ENCODE data around the gene C14orf132. TPM values are rescaled to one million over a fixed set of nuclear protein-coding genes. Genes with fewer than 3 reads are reported as not detected.

C14orf132 gene
- total RNA-seq, 1 experiment from 2014 or later, result 1.3 TPM

- H3K27me3 Mint-ChIP-seq (ENCODE audit: unreplicated experiment), result no peaks in the 10 kb centered on the region
- DNase-seq, result no peak
- H3K27ac Mint-ChIP-seq (ENCODE audit: unreplicated experiment), result no peak overlapping the region
- intact Hi-C loops (cut with micrococcal nuclease; ENCODE audit: unreplicated experiment), result no loop called here
- BruUV-seq (replicated peaks), result no TSS peak
- H3K9me3 Mint-ChIP-seq (ENCODE audit: low read depth, unreplicated experiment), result peaks cover 3% of the 10 kb centered on the region
- CTCF ChIA-PET, result no interaction called here
- H3K36me3 Mint-ChIP-seq (ENCODE audit: insufficient read depth, unreplicated experiment), result no peaks in the 10 kb centered on the region
- no peak for TF ChIP-seq CTCF (IDR thresholded peaks at IDR 0.05; ENCODE audit: unreplicated experiment)
- H3K4me3 Mint-ChIP-seq (ENCODE audit: low read depth, unreplicated experiment), result no peak overlapping the region
- H3K4me1 Mint-ChIP-seq (ENCODE audit: low read depth, unreplicated experiment), result peaks cover 6% of the 10 kb centered on the region
Measured at GRCh38 chr14:96121660-96122395, 82.7 kb downstream of the C14orf132 start.

DNA sequence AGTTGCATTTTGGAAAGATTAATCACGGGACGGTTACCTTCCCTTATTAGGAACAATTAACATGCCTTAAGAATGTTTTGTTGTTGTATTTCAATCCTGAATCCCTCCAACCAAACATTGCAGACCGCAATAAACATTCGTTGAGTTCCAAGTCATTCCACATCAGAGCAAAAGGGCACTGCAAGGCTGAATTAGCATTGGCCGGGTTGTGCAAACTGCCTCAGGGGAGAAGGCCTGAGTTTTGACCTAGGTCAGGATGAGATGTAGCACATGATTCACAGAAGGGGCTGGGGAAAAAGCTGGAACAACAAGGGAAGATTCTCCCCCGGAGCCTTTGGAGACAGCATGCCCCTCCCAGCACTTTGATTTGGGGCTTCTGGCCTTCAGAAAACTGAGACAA, 83.3 kb downstream of the C14orf132 start:
- no peaks in the 10 kb centered on the region for H3K9me3 Mint-ChIP-seq (ENCODE audit: low read depth, unreplicated experiment)
- no peaks in the 10 kb centered on the region for H3K4me1 Mint-ChIP-seq (ENCODE audit: low read depth, unreplicated experiment)
- no peaks in the 10 kb centered on the region for H3K36me3 Mint-ChIP-seq (ENCODE audit: insufficient read depth, unreplicated experiment)
- BruUV-seq (replicated peaks), result no TSS peak
- DNase-seq, result no peak
- CTCF ChIA-PET, result no interaction called here
- intact Hi-C loops (cut with micrococcal nuclease; ENCODE audit: unreplicated experiment), result no loop called here
- no peaks in the 10 kb centered on the region for H3K27me3 Mint-ChIP-seq (ENCODE audit: unreplicated experiment)
- no peak overlapping the region for H3K27ac Mint-ChIP-seq (ENCODE audit: unreplicated experiment)
- TF ChIP-seq CTCF (IDR thresholded peaks at IDR 0.05; ENCODE audit: unreplicated experiment), result no peak
- H3K4me3 Mint-ChIP-seq (ENCODE audit: low read depth, unreplicated experiment), result no peak overlapping the region

DNA sequence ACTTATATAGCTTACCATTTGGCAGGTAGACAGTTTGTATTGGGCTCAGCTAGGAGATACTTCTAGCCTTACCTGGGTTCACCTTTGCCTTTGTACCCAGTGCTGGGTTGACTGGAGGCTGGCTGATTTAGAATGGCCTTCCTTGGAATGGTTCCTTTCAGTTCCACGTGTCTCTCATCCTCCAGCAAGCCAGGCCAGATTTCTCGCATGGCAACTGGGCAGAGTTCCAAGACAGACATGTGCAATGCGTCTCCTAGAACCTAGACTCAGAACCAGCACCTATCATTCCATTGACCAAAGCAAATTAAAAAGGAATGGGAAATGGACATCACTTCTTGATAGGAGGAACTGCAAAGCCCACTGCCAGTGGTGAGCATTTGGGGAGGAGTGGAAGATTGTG, 86.4 kb downstream of the C14orf132 start:
- Mint-ChIP-seq H3K27me3 (ENCODE audit: unreplicated experiment) (no peaks in the 10 kb centered on the region), H3K9me3 (ENCODE audit: low read depth, unreplicated experiment) (no peaks in the 10 kb centered on the region), H3K4me1 (ENCODE audit: low read depth, unreplicated experiment) (no peaks in the 10 kb centered on the region), H3K4me3 (ENCODE audit: low read depth, unreplicated experiment) (no peak overlapping the region), H3K36me3 (ENCODE audit: insufficient read depth, unreplicated experiment) (no peaks in the 10 kb centered on the region), H3K27ac (ENCODE audit: unreplicated experiment) (no peak overlapping the region)
- CTCF ChIA-PET, result no interaction called here
- DNase-seq, result no peak
- no peak for TF ChIP-seq CTCF (IDR thresholded peaks at IDR 0.05; ENCODE audit: unreplicated experiment)
- BruUV-seq (replicated peaks), result no TSS peak
- intact Hi-C loops (cut with micrococcal nuclease; ENCODE audit: unreplicated experiment), result no loop called here

DNA sequence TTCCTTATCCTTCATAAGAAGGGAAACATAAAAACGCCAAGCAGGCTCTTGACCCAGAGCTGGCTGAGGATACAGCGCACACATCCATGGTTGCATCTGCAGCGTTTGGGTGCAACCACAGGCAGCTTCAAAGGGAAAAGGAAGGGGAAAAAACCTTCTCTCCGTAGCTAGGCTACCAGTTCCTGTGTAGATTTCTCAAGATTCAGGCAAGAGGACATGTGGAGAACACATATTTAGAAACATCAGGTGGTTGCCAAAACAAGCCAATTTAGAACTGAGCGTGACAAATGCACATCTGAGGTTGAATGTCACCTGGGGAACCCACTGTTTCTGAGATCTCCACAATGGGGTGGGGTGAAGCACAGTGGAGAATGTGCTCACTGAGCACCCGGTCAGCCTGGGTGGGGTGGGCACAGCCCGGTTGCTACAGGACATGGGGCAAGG, 87.2 kb downstream of the C14orf132 start:
- Mint-ChIP-seq H3K27me3 (ENCODE audit: unreplicated experiment) (no peaks in the 10 kb centered on the region), H3K36me3 (ENCODE audit: insufficient read depth, unreplicated experiment) (no peaks in the 10 kb centered on the region), H3K4me3 (ENCODE audit: low read depth, unreplicated experiment) (no peak overlapping the region), H3K9me3 (ENCODE audit: low read depth, unreplicated experiment) (no peaks in the 10 kb centered on the region), H3K27ac (ENCODE audit: unreplicated experiment) (no peak overlapping the region), H3K4me1 (ENCODE audit: low read depth, unreplicated experiment) (no peaks in the 10 kb centered on the region)
- no peak for DNase-seq
- BruUV-seq (replicated peaks), result no TSS peak
- no peak for TF ChIP-seq CTCF (IDR thresholded peaks at IDR 0.05; ENCODE audit: unreplicated experiment)
- intact Hi-C loops (cut with micrococcal nuclease; ENCODE audit: unreplicated experiment), result no loop called here
- CTCF ChIA-PET, result no interaction called here
